Measurements from ENCODE around the gene CEACAM1. TPM values are rescaled to one million over a fixed set of nuclear protein-coding genes. Genes with fewer than 3 reads are reported as not detected.
"Not testable (repeated sequence)": the region's sequence is repeated elsewhere in the genome, so short reads cannot be mapped to it uniquely, and the experiment has no call there.

CEACAM1 gene
- total RNA-seq, 1 donor from 2014 or later, result not detected

- DNase-seq, result no peak
These were observed 16.9 kb downstream of the CEACAM1 start for GRCh38 chr19:42511340-42511739.

GRCh38 chr19:42508892-42509444, 19.3 kb downstream of the CEACAM1 start:
- no peak for DNase-seq

GRCh38 chr19:42505066-42505465, 23.2 kb downstream of the CEACAM1 start:
- no peak for DNase-seq

GRCh38 chr19:42501733-42502132, 26.5 kb downstream of the CEACAM1 start:
- DNase-seq, result no peak

- not testable (repeated sequence) for DNase-seq
These were observed 27.0 kb downstream of the CEACAM1 start for GRCh38 chr19:42501243-42501642.

GRCh38 chr19:42498169-42498757, 30.0 kb downstream of the CEACAM1 start:
- DNase-seq, result no peak

- no peak for DNase-seq
These were observed 30.7 kb downstream of the CEACAM1 start for GRCh38 chr19:42497492-42498168.

- DNase-seq, result no peak
These were observed 31.7 kb downstream of the CEACAM1 start for GRCh38 chr19:42496460-42497133.

GRCh38 chr19:42495663-42496062, 32.6 kb downstream of the CEACAM1 start:
- DNase-seq, result no peak

- DNase-seq, result no peak
These were observed 34.0 kb downstream of the CEACAM1 start for GRCh38 chr19:42494321-42494720.

GRCh38 chr19:42488783-42489521, 39.3 kb downstream of the CEACAM1 start:
- DNase-seq, result no peak

GRCh38 chr19:42487798-42488178, 40.5 kb downstream of the CEACAM1 start:
- DNase-seq, result no peak

- no peak for DNase-seq
These were observed 41.1 kb downstream of the CEACAM1 start for GRCh38 chr19:42487032-42487797.

GRCh38 chr19:42485036-42485435, 43.2 kb downstream of the CEACAM1 start:
- DNase-seq, result not testable (repeated sequence)

GRCh38 chr19:42480335-42481095, 47.8 kb downstream of the CEACAM1 start:
- no peak for DNase-seq

- no peak for DNase-seq
These were observed 48.5 kb downstream of the CEACAM1 start for GRCh38 chr19:42479736-42480135.

- DNase-seq, result no peak
These were observed 49.4 kb downstream of the CEACAM1 start for GRCh38 chr19:42478765-42479311.

GRCh38 chr19:42477933-42478332, 50.3 kb downstream of the CEACAM1 start:
- DNase-seq, result no peak

- DNase-seq, result no peak
These were observed 51.2 kb downstream of the CEACAM1 start for GRCh38 chr19:42477117-42477516.

GRCh38 chr19:42475366-42475765, 52.9 kb downstream of the CEACAM1 start:
- DNase-seq, result no peak

GRCh38 chr19:42474743-42475142, 53.5 kb downstream of the CEACAM1 start:
- no peak for DNase-seq
